MM.1S (cell line): ENCODE measurements around the gene EDC3.

ENCODE experiments used
- EZH2 ChIP-seq: fragments of 300-600 bp; sonication (generic); optimal IDR thresholded peaks from 2 replicates; pipeline ENCODE3; 2017; ENCODE audit warnings: low read depth, mild to moderate bottlenecking, antibody characterized with exemption, low read length, mixed read lengths
- EZH2phosphoT487 ChIP-seq: fragments of 300-600 bp; sonication (generic); IDR thresholded peaks from 2 replicates; pipeline ENCODE4 v1.6.1; 2018; ENCODE audit warnings: antibody characterized with exemption, low read length
- TF ChIP-seq, protein P1 (sequence below): fragments of 300-600 bp; sonication (generic); IDR thresholded peaks from 2 replicates; pipeline ENCODE4 v1.5.1; 2016; ENCODE audit warnings: antibody characterized with exemption, low read length, mixed read lengths

DNA sequence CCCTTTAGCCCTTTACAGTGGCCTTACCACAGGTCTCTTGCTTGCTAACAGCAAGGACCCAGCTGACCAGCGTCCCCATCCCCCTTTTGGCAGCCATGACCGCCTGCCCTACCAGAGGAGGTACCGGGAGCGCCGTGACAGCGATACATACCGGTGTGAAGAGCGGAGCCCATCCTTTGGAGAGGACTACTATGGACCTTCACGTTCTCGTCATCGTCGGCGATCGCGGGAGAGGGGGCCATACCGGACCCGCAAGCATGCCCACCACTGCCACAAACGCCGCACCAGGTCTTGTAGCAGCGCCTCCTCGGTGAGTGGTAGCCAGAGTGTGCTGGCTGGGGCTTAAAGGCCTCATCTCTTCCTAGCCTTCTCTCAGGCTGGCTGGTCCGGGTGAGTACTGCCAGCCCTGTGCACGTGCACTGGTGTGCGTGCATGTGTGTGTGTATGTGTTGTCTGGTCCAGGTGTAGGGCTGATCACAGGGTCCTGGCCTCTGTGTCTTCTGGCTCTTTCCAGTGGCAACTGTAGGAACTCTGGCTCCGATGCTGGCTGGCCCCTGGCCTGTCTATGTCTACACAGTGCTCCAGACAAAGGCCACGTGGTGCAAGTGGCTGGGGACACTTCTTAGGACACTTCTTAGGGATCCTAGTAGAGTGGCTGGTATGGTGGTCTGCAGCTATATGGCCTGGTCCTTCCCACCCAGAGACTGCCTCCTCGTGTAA, 75.7 kb downstream of the EDC3 start:
- TF ChIP-seq, protein P1, sequence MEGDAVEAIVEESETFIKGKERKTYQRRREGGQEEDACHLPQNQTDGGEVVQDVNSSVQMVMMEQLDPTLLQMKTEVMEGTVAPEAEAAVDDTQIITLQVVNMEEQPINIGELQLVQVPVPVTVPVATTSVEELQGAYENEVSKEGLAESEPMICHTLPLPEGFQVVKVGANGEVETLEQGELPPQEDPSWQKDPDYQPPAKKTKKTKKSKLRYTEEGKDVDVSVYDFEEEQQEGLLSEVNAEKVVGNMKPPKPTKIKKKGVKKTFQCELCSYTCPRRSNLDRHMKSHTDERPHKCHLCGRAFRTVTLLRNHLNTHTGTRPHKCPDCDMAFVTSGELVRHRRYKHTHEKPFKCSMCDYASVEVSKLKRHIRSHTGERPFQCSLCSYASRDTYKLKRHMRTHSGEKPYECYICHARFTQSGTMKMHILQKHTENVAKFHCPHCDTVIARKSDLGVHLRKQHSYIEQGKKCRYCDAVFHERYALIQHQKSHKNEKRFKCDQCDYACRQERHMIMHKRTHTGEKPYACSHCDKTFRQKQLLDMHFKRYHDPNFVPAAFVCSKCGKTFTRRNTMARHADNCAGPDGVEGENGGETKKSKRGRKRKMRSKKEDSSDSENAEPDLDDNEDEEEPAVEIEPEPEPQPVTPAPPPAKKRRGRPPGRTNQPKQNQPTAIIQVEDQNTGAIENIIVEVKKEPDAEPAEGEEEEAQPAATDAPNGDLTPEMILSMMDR = no peak
- TF ChIP-seq EZH2phosphoT487 (no peak), EZH2 (no peak)
